Measurements from ENCODE around the gene IMPDH2. TPM values are rescaled to one million over a fixed set of nuclear protein-coding genes. Genes with fewer than 3 reads are reported as not detected.

IMPDH2 gene
- total RNA-seq, 1 experiment from 2014 or later = 184 TPM

DNA sequence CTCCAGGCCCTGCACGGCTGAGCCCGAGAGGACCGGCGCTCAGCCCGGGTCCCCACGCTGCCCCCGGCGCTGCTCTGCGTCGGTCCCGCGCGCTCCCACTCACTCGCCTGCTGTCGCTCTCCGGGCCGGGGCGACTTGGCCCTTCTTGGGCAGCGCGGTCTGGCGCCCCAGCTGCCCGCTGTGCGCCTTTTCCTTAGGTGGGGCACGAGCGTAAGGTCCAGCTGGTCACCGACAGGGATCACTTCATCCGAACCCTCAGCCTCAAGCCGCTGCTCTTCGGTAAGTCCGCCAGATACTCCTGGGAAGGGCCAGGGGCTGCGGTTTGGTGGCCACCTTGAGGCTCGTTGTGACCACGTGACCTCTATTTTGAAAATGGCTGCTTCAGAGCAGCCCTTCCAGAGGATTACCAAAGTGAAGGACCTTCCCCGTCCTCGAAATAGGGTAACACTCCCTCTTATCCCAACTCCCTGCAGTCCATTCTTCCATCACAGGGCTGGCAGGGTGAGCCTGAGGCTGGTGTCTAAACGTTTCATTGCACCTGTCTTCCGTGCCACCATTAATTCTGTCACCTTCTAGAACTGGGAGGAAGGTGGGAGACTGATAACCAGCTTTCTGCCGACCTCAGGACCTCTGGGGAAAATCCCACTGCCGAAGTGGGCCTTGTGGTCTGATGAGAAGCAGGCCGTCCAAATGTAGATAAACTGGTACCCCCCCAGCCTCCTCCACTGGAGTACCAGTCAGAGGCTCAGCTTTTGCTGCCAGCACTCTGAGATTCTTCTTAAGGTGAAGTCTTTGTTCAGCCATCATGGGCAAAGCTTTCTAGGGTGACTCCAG is 38.3 kb downstream of the IMPDH2 start:
- DNase-seq = peak; percentile 32
- TF ChIP-seq, protein P1, sequence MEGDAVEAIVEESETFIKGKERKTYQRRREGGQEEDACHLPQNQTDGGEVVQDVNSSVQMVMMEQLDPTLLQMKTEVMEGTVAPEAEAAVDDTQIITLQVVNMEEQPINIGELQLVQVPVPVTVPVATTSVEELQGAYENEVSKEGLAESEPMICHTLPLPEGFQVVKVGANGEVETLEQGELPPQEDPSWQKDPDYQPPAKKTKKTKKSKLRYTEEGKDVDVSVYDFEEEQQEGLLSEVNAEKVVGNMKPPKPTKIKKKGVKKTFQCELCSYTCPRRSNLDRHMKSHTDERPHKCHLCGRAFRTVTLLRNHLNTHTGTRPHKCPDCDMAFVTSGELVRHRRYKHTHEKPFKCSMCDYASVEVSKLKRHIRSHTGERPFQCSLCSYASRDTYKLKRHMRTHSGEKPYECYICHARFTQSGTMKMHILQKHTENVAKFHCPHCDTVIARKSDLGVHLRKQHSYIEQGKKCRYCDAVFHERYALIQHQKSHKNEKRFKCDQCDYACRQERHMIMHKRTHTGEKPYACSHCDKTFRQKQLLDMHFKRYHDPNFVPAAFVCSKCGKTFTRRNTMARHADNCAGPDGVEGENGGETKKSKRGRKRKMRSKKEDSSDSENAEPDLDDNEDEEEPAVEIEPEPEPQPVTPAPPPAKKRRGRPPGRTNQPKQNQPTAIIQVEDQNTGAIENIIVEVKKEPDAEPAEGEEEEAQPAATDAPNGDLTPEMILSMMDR (IDR thresholded peaks at IDR 0.05; ENCODE audit: unreplicated experiment) = no peak
- peak overlapping the region; percentile 96 for H3K4me3 Mint-ChIP-seq (ENCODE audit: low read depth, unreplicated experiment)

DNA sequence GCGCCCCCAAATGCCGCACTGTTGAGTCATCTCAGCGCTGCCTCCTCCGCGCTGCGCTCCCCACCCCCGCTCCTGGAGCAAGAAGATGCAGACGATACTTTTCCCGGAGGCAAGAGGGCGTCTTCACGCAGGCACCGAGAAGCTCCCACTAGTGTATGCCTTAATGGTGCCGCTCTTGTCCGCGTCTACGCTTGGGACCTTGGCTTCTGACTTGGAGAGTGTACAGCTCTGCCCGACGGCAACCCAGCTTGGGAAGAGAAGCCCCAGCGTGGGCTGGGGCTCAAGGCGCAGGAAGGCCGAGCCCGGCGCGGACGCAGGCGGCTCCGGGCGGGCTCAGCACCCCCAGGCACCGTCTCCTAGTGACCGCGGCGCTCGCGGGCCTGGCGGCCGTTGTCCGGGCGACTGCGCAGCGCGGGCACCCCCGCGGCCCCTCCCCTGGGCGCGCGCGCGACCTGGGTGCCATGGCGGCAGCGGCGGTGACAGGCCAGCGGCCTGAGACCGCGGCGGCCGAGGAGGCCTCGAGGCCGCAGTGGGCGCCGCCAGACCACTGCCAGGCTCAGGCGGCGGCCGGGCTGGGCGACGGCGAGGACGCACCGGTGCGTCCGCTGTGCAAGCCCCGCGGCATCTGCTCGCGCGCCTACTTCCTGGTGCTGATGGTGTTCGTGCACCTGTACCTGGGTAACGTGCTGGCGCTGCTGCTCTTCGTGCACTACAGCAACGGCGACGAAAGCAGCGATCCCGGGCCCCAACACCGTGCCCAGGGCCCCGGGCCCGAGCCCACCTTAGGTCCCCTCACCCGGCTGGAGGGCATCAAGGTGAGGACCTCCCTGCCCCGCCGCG is 39.2 kb downstream of the IMPDH2 start, which contains the start of gene P4HTM:
TSS of gene P4HTM (plus strand) at position 446 of the 840 bp plus-strand sequence. CDS start at position 462, 16 bp downstream.
- CTCF ChIA-PET = interaction anchor here (0.7 to 1.2 kb wide), 5 partner anchors 17 to 350 kb away, joined by 3 to 4 read pairs (median 3); partner anchors contain the start of genes NDUFAF3, USP4 and WDR6
- TF ChIP-seq, protein P1 (IDR thresholded peaks at IDR 0.05; ENCODE audit: unreplicated experiment) = no peak
- peak; percentile 84 for DNase-seq
- peaks cover 9% of the 10 kb centered on the region for H3K4me1 Mint-ChIP-seq (ENCODE audit: low read depth, unreplicated experiment)
- intact Hi-C loops (cut with micrococcal nuclease; ENCODE audit: unreplicated experiment) = loop anchor here (2.0 kb wide), 1 partner anchor 459 kb away; no protein-coding TSS in a partner anchor
- H3K27me3 Mint-ChIP-seq (ENCODE audit: unreplicated experiment) = no peaks in the 10 kb centered on the region
- H3K36me3 Mint-ChIP-seq (ENCODE audit: insufficient read depth, unreplicated experiment) = peaks cover 38% of the 10 kb centered on the region
- H3K4me3 Mint-ChIP-seq (ENCODE audit: low read depth, unreplicated experiment) = peak within 1 kb of the TSS; percentile 96
- BruUV-seq (replicated peaks) = no TSS peak
- H3K27ac Mint-ChIP-seq (ENCODE audit: unreplicated experiment) = peak within 1 kb of the TSS; percentile 93
- H3K9me3 Mint-ChIP-seq (ENCODE audit: low read depth, unreplicated experiment) = no peaks in the 10 kb centered on the region

More for the DNA sequence above, 38.3 kb downstream of the IMPDH2 start:
- Mint-ChIP-seq H3K4me1 (ENCODE audit: low read depth, unreplicated experiment) (peaks cover 9% of the 10 kb centered on the region), H3K27me3 (ENCODE audit: unreplicated experiment) (no peaks in the 10 kb centered on the region), H3K27ac (ENCODE audit: unreplicated experiment) (peak overlapping the region; percentile 81), H3K36me3 (ENCODE audit: insufficient read depth, unreplicated experiment) (peaks cover 33% of the 10 kb centered on the region), H3K9me3 (ENCODE audit: low read depth, unreplicated experiment) (no peaks in the 10 kb centered on the region)
- CTCF ChIA-PET = interaction anchor here (1.0 to 1.7 kb wide), 2 partner anchors 16 to 349 kb away, joined by 3 to 8 read pairs; partner anchors contain the start of genes USP4 and WDR6
- BruUV-seq (replicated peaks) = no TSS peak
- intact Hi-C loops (cut with micrococcal nuclease; ENCODE audit: unreplicated experiment) = no loop called here

DNA sequence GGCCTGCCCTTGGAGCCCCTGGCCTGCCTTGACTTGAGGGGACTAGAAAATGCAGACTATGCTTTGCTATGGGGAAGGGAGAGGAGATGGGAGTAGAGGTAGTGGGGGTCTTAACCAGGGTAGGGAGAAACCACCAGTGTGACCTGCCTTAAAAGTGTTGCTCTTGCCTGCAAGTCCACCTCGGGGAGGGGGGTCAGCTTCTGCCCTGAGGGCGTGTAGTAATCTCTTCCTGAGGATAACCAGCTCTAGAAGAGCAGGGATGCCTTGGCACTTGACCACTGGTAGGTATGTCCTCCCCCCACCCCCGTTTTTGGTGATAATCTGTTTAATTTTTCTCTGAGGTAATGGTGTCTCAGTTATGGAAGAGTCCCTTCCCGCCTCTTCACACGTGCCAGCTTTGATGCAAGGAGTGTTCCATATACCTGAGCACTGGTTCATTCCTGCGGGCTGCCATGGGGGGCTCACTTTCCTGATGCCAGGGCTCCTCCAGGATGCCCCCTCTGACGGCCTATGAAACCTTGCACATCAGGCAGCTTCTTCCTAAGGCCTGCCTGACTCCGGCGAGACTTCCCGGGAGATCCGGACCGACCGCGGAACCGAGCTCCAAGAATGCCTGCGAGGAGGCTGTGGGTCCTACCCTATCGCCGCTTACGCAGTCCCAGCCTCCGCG is 39.9 kb downstream of the IMPDH2 start:
- CTCF ChIA-PET = interaction anchor here (0.7 to 1.2 kb wide), 4 partner anchors 18 to 172 kb away, joined by 3 to 4 read pairs (median 4); partner anchors contain the start of genes NDUFAF3 and WDR6
- peaks cover 9% of the 10 kb centered on the region for H3K4me1 Mint-ChIP-seq (ENCODE audit: low read depth, unreplicated experiment)
- intact Hi-C loops (cut with micrococcal nuclease; ENCODE audit: unreplicated experiment) = loop anchor here (2.0 kb wide), 1 partner anchor 460 kb away; no protein-coding TSS in a partner anchor
- peaks cover 38% of the 10 kb centered on the region for H3K36me3 Mint-ChIP-seq (ENCODE audit: insufficient read depth, unreplicated experiment)
- TF ChIP-seq, protein P1 (IDR thresholded peaks at IDR 0.05; ENCODE audit: unreplicated experiment) = no peak
- DNase-seq = no peak
- H3K4me3 Mint-ChIP-seq (ENCODE audit: low read depth, unreplicated experiment) = peak overlapping the region; percentile 96
- H3K27me3 Mint-ChIP-seq (ENCODE audit: unreplicated experiment) = no peaks in the 10 kb centered on the region
- H3K9me3 Mint-ChIP-seq (ENCODE audit: low read depth, unreplicated experiment) = no peaks in the 10 kb centered on the region
- H3K27ac Mint-ChIP-seq (ENCODE audit: unreplicated experiment) = peak overlapping the region; percentile 93
- BruUV-seq (replicated peaks) = TSS peak; percentile 67

Data from Calu3 (cell line).